A549 treated with CORT108297 at 1 μM for 4 hours (cell line): ENCODE measurements around the gene EML3. TPM values are rescaled to one million over a fixed set of nuclear protein-coding genes. Genes with fewer than 3 reads are reported as not detected.

Experiments used
- total RNA-seq: library from RNA; stranded (reverse); fragments of 200-300 nt; extraction: Qiagen RNA extraction; gene quantifications from 5 replicates; pipeline ENCODE4 v1.2.3, GENCODE V29; 2022

Gene EML3
- 17.8 to 28.8 TPM (median 24.5 TPM) in 5 replicates for total RNA-seq

GRCh38 chr11:62612366-62613290, at the start of gene EML3, which contains the start of gene ROM1:
Gene EML3, minus strand, starts transcription at chr11:62612775. Its CDS starts 318 bp downstream, at chr11:62612457.
Gene ROM1, plus strand, starts transcription at chr11:62613257. Its CDS starts 25 bp downstream, at chr11:62613282.

DNA sequence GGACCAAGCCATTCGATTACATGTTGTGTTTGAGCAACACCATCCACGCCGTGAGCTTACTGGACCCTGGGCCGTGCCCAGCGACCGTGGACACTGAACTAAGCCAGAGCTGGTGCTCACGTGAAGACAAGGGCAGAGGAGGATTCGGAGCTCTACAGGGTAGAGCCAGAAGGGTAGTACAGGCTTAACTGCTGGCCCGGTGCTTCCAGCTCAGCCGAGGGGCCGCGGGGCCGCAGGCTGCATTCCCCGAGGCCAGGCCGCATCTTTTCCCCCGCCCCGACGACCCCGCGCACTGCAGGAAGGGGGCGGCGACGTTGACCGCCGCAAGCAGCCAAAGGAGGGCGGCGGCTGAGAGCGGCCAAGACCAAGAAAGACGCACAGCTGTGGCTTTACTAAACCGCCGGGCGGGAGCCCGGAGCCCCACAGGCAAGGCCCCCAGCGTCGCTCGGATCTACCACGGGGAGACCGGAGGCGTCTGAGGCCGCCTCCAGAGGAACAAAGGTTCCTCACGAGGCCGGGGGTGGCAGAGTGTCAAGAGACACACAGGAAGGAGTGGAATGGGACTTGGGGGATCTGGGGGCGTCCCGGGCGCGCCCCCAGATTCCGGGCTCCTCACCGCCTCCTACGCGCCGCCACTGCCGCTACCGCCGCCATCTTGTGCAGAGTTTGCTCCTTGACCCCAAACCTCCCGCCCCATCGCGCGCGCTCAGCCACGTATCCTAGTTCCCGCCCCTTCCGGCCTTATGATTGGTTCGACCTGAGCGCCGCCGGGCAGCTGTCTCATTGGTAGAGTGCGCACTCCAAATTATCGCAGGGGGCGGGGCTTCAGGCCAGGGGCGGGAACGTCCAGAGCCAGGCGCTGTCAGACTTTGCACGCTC, 33.6 kb upstream of the EML3 start, which contains the start of gene GANAB:
Gene GANAB, minus strand, starts transcription at position 668 of the 879 bp plus-strand sequence. Its CDS starts 14 bp downstream, at position 654.

GRCh38 chr11:62621567-62622470, 9.2 kb upstream of the EML3 start, which contains the start of gene B3GAT3:
Gene B3GAT3, minus strand, starts transcription at chr11:62621986. Its CDS starts 39 bp downstream, at chr11:62621947.

DNA sequence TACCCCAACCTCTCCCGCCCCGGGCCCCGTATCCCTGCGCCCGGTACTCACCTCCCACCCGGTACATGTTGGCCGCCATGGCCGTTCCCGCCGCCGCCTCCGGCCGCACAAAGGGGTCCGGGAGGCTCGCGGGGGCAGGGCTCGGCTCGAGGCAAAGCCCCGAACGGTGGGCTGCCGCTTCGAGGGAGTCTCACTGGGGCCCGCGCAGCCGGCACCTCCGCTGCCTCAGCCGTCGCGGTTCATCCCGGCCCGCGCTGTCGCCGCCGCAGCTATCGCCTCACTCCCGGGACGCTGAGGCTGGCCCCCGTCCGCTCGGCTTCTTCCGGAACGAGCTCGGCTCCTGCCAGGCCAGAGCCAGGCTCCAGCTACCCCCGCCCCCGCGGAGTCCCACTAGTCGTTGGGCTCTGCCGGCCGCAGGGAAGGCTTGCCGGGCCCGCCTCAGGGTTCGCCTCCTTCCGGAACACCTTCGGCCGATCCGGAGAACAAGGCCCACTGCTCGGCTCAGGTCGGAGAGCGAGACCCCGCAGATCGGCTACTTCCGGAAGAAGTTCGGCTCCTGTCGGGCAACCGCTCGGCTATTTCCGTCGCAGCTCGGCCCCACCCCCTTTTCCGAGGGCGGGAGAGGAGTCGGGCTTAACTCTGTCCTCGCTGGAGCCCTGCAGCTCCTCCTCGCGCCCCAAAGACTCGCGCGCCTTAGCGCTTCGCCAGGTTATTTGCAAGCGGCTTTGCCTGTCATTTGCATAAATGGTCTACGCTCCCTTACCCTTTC, 11.0 kb downstream of the EML3 start, which contains the start of gene MTA2:
Gene MTA2, minus strand, starts transcription at position 494 of the 769 bp plus-strand sequence. Its CDS starts 415 bp downstream, at position 79.

DNA sequence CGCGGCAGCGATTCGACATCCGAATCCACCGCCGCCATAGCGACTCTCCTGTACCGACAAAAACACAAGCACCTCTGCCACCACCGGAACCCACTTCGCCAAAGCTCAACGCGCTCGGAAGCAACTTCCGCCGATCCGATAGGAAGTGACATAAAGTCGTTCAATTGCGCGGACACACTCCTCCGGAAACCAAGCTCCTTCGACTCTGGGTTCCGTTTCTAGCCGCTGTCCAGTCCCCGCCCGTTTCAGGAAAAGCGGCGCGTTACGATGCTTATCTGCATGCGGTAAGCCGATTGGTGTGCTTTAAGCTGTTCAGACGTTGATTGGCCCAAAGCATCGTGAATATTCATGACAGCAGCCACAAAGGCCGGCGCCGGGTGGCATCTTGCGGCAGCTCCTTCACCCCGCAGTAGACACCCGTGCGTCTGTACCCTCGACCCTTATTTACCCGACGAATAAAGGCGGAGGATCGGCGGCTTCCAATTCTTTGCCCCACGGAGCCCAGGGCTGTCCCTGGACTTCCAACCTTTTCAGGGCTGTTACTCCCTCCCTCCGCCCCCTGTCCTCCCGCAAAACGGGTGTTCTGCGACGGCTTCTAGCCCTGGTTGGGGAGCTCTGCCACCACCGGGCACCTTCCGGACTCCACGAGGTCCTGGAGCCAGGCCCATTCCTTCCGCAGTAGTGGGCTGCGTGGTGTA, 21.0 kb downstream of the EML3 start, which contains the start of gene TUT1:
Gene TUT1, minus strand, starts transcription at position 76 of the 698 bp plus-strand sequence. Its CDS starts 38 bp downstream, at position 38.

DNA sequence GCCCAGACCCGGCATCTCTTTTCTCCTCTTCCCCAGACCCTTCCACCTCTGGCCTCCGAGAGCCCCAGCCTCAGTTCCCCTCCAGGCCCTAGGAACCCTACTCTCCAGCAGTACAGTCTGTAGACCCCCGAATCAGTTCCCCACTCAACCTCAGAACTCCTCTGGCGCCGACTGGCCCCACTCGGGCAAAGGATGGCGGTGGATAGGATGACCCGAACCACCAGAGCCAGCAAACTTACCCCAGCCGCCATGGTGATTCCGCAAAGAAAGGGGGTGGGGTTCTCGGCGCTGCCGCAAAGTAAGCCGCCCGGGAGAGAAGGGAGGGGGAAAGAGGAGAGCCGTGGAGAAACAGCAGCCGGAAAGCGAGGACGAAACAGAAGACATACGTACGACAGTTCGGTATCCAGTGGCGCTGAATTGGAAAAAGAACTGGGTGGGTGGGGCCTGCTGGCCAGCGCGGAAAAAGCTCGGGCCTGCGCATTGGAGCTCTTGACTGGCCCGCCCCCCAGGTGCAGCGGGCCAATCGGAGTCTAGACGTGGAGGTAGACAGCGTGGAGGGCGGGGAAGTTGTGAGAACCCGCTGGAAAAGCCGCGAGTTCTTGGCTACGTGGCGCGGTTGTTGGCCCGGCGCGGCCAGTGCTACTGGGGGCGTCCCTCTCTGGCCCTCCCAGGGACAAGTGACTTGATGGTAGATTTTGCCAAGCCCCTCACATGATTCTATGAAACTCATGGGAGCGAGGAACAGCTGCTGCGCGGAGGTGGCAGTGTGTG, 38.8 kb downstream of the EML3 start, which contains the start of gene EEF1G:
Gene EEF1G, minus strand, starts transcription at position 300 of the 771 bp plus-strand sequence. Its CDS starts 49 bp downstream, at position 251.

Other genes with a start within 250 kb of the EML3 start
- 0.23 to 0.45 TPM in 2 of 5 replicates, not detected in the others for gene SCGB1A1, start 193.7 kb downstream of the EML3 start, total RNA-seq
- 188 to 239 TPM (median 218 TPM) in 5 replicates for gene AHNAK, start 66.0 kb downstream of the EML3 start, total RNA-seq
- 1,877 to 2,027 TPM (median 1,998 TPM) in 5 replicates for gene EEF1G, start 38.9 kb downstream of the EML3 start, total RNA-seq
- gene TUT1, start 21.3 kb downstream of the EML3 start, total RNA-seq, result 14.0 to 17.0 TPM (median 16.4 TPM) in 5 replicates
- gene MTA2, start 10.9 kb downstream of the EML3 start, total RNA-seq, result 82.3 to 87.1 TPM (median 85.2 TPM) in 5 replicates
- gene ROM1, start 482 bp upstream of the EML3 start, total RNA-seq, result 3.3 to 5.0 TPM (median 3.6 TPM) in 5 replicates
- gene B3GAT3, start 9.2 kb upstream of the EML3 start, total RNA-seq, result 41.3 to 60.1 TPM (median 57.5 TPM) in 5 replicates
- 238 to 279 TPM (median 270 TPM) in 5 replicates for gene GANAB, start 33.8 kb upstream of the EML3 start, total RNA-seq
- 16.8 to 22.4 TPM (median 21.7 TPM) in 5 replicates for gene INTS5, start 40.5 kb upstream of the EML3 start, total RNA-seq
- gene C11orf98, start 52.4 kb upstream of the EML3 start, total RNA-seq, result 125 to 145 TPM (median 136 TPM) in 5 replicates
- gene CSKMT, start 52.5 kb upstream of the EML3 start, total RNA-seq, result 10.5 to 19.1 TPM (median 16.3 TPM) in 5 replicates
- gene UQCC3, start 58.9 kb upstream of the EML3 start, total RNA-seq, result 24.6 to 39.0 TPM (median 37.5 TPM) in 5 replicates
- 3.6 to 6.2 TPM (median 5.3 TPM) in 5 replicates for gene LBHD1, start 59.5 kb upstream of the EML3 start, total RNA-seq
- gene UBXN1, start 66.3 kb upstream of the EML3 start, total RNA-seq, result 106 to 130 TPM (median 120 TPM) in 5 replicates
- 0.04 to 0.21 TPM (median 0.05 TPM) in 4 of 5 replicates, not detected in the other for gene LRRN4CL, start 76.8 kb upstream of the EML3 start, total RNA-seq
- gene BSCL2, start 94.6 kb upstream of the EML3 start, total RNA-seq, result 60.0 to 87.1 TPM (median 74.6 TPM) in 5 replicates
- gene GNG3, start 94.9 kb upstream of the EML3 start, total RNA-seq, result not detected in 5 replicates
- gene HNRNPUL2, start 114.7 kb upstream of the EML3 start, total RNA-seq, result 37.2 to 44.0 TPM (median 41.2 TPM) in 5 replicates
- 28.7 to 36.6 TPM (median 32.6 TPM) in 5 replicates for gene TTC9C, start 115.7 kb upstream of the EML3 start, total RNA-seq
- gene ZBTB3, start 141.4 kb upstream of the EML3 start, total RNA-seq, result 1.1 to 1.9 TPM (median 1.6 TPM) in 5 replicates
- gene POLR2G, start 148.8 kb upstream of the EML3 start, total RNA-seq, result 170 to 189 TPM (median 182 TPM) in 5 replicates
- gene TAF6L, start 158.6 kb upstream of the EML3 start, total RNA-seq, result 11.0 to 17.5 TPM (median 16.0 TPM) in 5 replicates
- 67.4 to 99.6 TPM (median 90.7 TPM) in 5 replicates for gene TMEM179B, start 174.6 kb upstream of the EML3 start, total RNA-seq
- gene TMEM223, start 179.2 kb upstream of the EML3 start, total RNA-seq, result 18.0 to 32.7 TPM (median 32.4 TPM) in 5 replicates
- gene NXF1, start 192.7 kb upstream of the EML3 start, total RNA-seq, result 45.8 to 57.7 TPM (median 52.5 TPM) in 5 replicates
- 19.9 to 27.8 TPM (median 25.5 TPM) in 5 replicates for gene STX5, start 219.3 kb upstream of the EML3 start, total RNA-seq
- gene TEX54, start 220.1 kb upstream of the EML3 start, total RNA-seq, result not detected in 5 replicates
- 78.6 to 86.1 TPM (median 84.6 TPM) in 5 replicates for gene WDR74, start 226.8 kb upstream of the EML3 start, total RNA-seq